Gastrocnemius medialis (tissue), 4 donors: ENCODE measurements around the gene CRISPLD2. TPM values are rescaled to one million over a fixed set of nuclear protein-coding genes. Genes with fewer than 3 reads are reported as not detected.

Experiments
- ATAC-seq, 2 donors: fragments of 150-250 bp; one replicate each; pipeline ENCODE4 v1.9.1; 2016
- DNase-seq, 2 donors: peaks; one replicate each; pipeline ENCODE4 v3.0.0-alpha.2; 2019
- H3K27ac ChIP-seq, 4 donors: fragments of 200-600 bp; sonication (generic); 1 replicate in 1 of 4; 2 replicates in 3 of 4; pipeline ENCODE4 v1.5.1; 2016 to 2018; ENCODE audit warnings: mild to moderate bottlenecking in 2 of 4, moderate library complexity in 1 of 4
- H3K27me3 ChIP-seq, 3 donors: fragments of 200-600 bp; sonication (generic) in 2 of 3; 1 replicate in 1 of 3; 2 replicates in 2 of 3; pipeline versions ENCODE4 v1.5.1 to v1.6.0; 2016 to 2019; ENCODE audit warnings: mild to moderate bottlenecking in 1 of 3, moderate library complexity in 1 of 3
- H3K36me3 ChIP-seq, 2 donors: fragments of 200-600 bp; sonication (generic) in 1 of 2; one replicate each; pipeline ENCODE4 v1.5.1; 2017 to 2018
- H3K4me1 ChIP-seq, 2 donors: fragments of 200-600 bp; sonication (generic) in 1 of 2; one replicate each; pipeline ENCODE4 v1.5.1; 2016 to 2017; ENCODE audit warnings: mild to moderate bottlenecking in 2 of 2
- H3K4me3 ChIP-seq, 4 donors: fragments of 200-600 bp; sonication (generic) in 3 of 4; 1 replicate in 1 of 4; 2 replicates in 3 of 4; pipeline ENCODE4 v1.5.1; 2016 to 2019; ENCODE audit warnings: mild to moderate bottlenecking in 2 of 4
- H3K9me3 ChIP-seq, 3 donors: fragments of 200-600 bp; sonication (generic) in 2 of 3; 1 replicate in 1 of 3; 2 replicates in 2 of 3; pipeline ENCODE4 v1.5.1; 2016 to 2019
- POLR2A ChIP-seq, 2 donors: fragments of 450-650 bp; IDR thresholded peaks; one replicate each; pipeline ENCODE4 v1.6.1; 2017; ENCODE audit warnings: antibody characterized with exemption in 2 of 2, mild to moderate bottlenecking in 2 of 2, moderate library complexity in 2 of 2
- in situ Hi-C, 4 donors: fragments of 200-750 bp; cut with MboI; loops; one replicate each; pipeline versions ENCODE4 v1.15.0 to v1.8.0; 2017; ENCODE audit warnings: low sequenced_read_pairs in 4 of 4
- intact Hi-C: fragments of 100-400 bp; cut with DNase I; formaldehyde crosslinking; loops from one replicate; pipeline ENCODE4 v1.15.1; 2023; ENCODE audit warnings: low total_unique reads
- total RNA-seq, 4 donors: library from RNA; depleted of rRNA; stranded (reverse); fragments of >200 nt; gene quantifications; one replicate each; pipeline versions ENCODE4 v1.1.0 to v1.2.3, GENCODE V29; 2016
- TF ChIP-seq, protein P1 (sequence below), 5 experiments: fragments of 450-650 bp in 3 of 5; fragments of 200-600 bp in 2 of 5; sonication (generic) in 2 of 5; IDR thresholded peaks in 4 of 5; conservative IDR thresholded peaks in 1 of 5; 1 replicate in 4 of 5; 2 replicates in 1 of 5; pipeline ENCODE4 v1.5.1; 2016 to 2019; ENCODE audit warnings: antibody characterized with exemption in 5 of 5, mild to moderate bottlenecking in 3 of 5, moderate library complexity in 3 of 5

CRISPLD2 gene
- total RNA-seq, 4 donors from 2014 or later: 26.1 to 50.1 (median 39.0) TPM

GRCh38 chr16:84859681-84860080, 39.9 kb downstream of the CRISPLD2 start:
- in situ Hi-C loops: loop anchor here in 1 of 4 donors (25.0 kb wide), 1 partner anchor 103 kb away; no protein-coding TSS in a partner anchor

DNA sequence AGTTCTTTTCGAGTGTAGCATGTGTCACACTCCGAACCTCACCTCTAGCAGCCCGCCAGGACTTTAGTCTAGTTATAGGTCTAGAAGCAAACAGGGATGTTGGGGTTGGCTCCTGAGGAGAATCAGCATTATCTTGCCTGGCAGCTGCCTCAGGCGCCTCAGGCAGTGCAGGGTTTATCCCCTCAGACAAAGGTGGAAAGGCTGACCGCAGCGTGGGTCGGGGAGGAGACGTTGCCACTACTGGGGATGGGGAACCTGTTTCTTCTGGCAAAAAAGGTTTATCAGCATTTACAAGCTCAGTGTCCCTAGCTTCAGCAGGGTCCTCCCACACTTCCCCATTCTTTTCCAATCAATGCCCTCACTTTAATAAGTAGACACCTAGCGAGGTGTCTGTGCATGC, 40.6 kb downstream of the CRISPLD2 start:
- DNase-seq (no peak), ATAC-seq (no peak)
- in situ Hi-C loops (loop anchor here in 1 of 4 donors (25.0 kb wide), 1 partner anchor 102 kb away; no protein-coding TSS in a partner anchor), intact Hi-C loops (no loop called here)
- H3K36me3 ChIP-seq: peaks cover 0 to 10% of the 10 kb centered on the region in 2 donors
- peaks cover 0 to 6% (median 6%) of the 10 kb centered on the region in 3 donors for H3K27me3 ChIP-seq
- no peaks in the 10 kb centered on the region for H3K4me1 ChIP-seq
- no peak for TF ChIP-seq POLR2A (IDR thresholded peaks at IDR 0.05)
- TF ChIP-seq, protein P1, sequence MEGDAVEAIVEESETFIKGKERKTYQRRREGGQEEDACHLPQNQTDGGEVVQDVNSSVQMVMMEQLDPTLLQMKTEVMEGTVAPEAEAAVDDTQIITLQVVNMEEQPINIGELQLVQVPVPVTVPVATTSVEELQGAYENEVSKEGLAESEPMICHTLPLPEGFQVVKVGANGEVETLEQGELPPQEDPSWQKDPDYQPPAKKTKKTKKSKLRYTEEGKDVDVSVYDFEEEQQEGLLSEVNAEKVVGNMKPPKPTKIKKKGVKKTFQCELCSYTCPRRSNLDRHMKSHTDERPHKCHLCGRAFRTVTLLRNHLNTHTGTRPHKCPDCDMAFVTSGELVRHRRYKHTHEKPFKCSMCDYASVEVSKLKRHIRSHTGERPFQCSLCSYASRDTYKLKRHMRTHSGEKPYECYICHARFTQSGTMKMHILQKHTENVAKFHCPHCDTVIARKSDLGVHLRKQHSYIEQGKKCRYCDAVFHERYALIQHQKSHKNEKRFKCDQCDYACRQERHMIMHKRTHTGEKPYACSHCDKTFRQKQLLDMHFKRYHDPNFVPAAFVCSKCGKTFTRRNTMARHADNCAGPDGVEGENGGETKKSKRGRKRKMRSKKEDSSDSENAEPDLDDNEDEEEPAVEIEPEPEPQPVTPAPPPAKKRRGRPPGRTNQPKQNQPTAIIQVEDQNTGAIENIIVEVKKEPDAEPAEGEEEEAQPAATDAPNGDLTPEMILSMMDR (IDR thresholded peaks at IDR 0.05 in 4 of 5, conservative IDR thresholded peaks at IDR 0.05 in 1 of 5): no peak
- H3K27ac ChIP-seq: no peak overlapping the region
- H3K4me3 ChIP-seq: no peak overlapping the region
- peaks cover 0 to 5% (median 3%) of the 10 kb centered on the region in 3 donors for H3K9me3 ChIP-seq

More at GRCh38 chr16:84859681-84860080, 39.9 kb downstream of the CRISPLD2 start:
- Histone ChIP-seq H3K9me3 (peaks cover 0 to 5% (median 3%) of the 10 kb centered on the region in 3 donors), H3K4me3 (no peak overlapping the region), H3K27ac (no peak overlapping the region), H3K27me3 (peaks cover 0 to 6% (median 6%) of the 10 kb centered on the region in 3 donors), H3K4me1 (no peaks in the 10 kb centered on the region), H3K36me3 (peaks cover 0 to 10% of the 10 kb centered on the region in 2 donors)
- intact Hi-C loops: no loop called here
- ATAC-seq: no peak
- TF ChIP-seq POLR2A (IDR thresholded peaks at IDR 0.05): no peak
- TF ChIP-seq, protein P1 (IDR thresholded peaks at IDR 0.05 in 4 of 5, conservative IDR thresholded peaks at IDR 0.05 in 1 of 5): no peak
- DNase-seq: no peak

GRCh38 chr16:84861671-84862070, 41.9 kb downstream of the CRISPLD2 start:
- DNase-seq (no peak), ATAC-seq (no peak)
- Histone ChIP-seq H3K4me1 (no peaks in the 10 kb centered on the region), H3K4me3 (no peak overlapping the region), H3K27ac (no peak overlapping the region), H3K36me3 (peaks cover 0 to 10% of the 10 kb centered on the region in 2 donors), H3K27me3 (peaks cover 0 to 6% (median 6%) of the 10 kb centered on the region in 3 donors), H3K9me3 (peaks cover 0 to 5% (median 3%) of the 10 kb centered on the region in 3 donors)
- TF ChIP-seq POLR2A (IDR thresholded peaks at IDR 0.05): no peak
- TF ChIP-seq, protein P1 (IDR thresholded peaks at IDR 0.05 in 4 of 5, conservative IDR thresholded peaks at IDR 0.05 in 1 of 5): no peak
- intact Hi-C loops (no loop called here), in situ Hi-C loops (loop anchor here in 1 of 4 donors (25.0 kb wide), 1 partner anchor 101 kb away; no protein-coding TSS in a partner anchor)

DNA sequence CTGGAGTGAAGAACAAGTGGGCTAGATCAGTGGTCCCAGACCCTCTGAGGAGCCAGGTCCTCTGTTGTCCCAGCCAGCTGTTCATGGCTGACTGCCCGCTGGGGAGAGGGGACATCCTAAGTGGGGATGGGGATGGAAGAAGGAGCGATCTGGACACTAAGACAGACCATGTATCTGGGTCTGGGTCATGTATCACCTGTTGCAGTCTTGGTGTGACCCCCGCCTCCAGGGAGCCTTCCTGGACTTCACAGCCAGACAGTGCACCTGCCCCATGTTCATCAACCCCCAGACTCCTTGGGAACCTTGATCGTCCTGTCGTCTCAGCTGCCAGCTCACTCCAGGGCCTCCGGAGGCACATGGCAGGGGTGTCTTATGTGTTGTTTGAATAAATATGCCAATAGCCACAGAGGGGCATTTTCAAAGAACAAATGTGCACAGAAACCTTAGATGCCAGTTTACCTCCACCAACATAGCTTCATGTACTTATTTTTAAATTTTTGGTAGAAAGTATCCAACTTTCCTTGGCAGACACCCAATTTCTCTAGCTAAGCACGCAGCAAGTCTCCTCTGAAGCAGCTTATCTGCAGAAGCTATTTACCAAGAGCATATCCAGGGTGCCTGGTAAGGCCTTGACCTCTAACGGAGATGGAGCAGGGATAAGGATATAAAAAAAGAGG, 43.2 kb downstream of the CRISPLD2 start:
- no peak overlapping the region for H3K27ac ChIP-seq
- peaks cover 0 to 5% (median 3%) of the 10 kb centered on the region in 3 donors for H3K9me3 ChIP-seq
- H3K36me3 ChIP-seq: peaks cover 0 to 10% of the 10 kb centered on the region in 2 donors
- no peaks in the 10 kb centered on the region for H3K4me1 ChIP-seq
- in situ Hi-C loops: loop anchor here in 1 of 4 donors (25.0 kb wide), 1 partner anchor 99 kb away; no protein-coding TSS in a partner anchor
- DNase-seq (no peak), ATAC-seq (no peak)
- H3K27me3 ChIP-seq: peaks cover 0 to 6% (median 6%) of the 10 kb centered on the region in 3 donors
- H3K4me3 ChIP-seq: no peak overlapping the region
- TF ChIP-seq POLR2A (IDR thresholded peaks at IDR 0.05): no peak
- TF ChIP-seq, protein P1 (IDR thresholded peaks at IDR 0.05 in 4 of 5, conservative IDR thresholded peaks at IDR 0.05 in 1 of 5): no peak
- intact Hi-C loops: no loop called here
